Vagina (tissue), 2 donors: ENCODE data around the gene TMEM154.

Experiments
- CTCF ChIP-seq, 3 experiments: fragments of 450-650 bp in 2 of 3; fragments of 200-600 bp in 1 of 3; sonication (generic) in 1 of 3; IDR thresholded peaks; one replicate each; pipeline ENCODE4 v1.5.1; 2017 to 2019; ENCODE audit warnings: antibody characterized with exemption in 3 of 3, mild to moderate bottlenecking in 2 of 3, moderate library complexity in 2 of 3
- POLR2A ChIP-seq, 2 donors: fragments of 450-650 bp; IDR thresholded peaks; one replicate each; pipeline ENCODE4 v1.6.1; 2017; ENCODE audit warnings: antibody characterized with exemption in 2 of 2, mild to moderate bottlenecking in 2 of 2, moderate library complexity in 2 of 2
- POLR2AphosphoS5 ChIP-seq, 2 donors: sonication (generic); formaldehyde crosslinking; IDR thresholded peaks; one replicate each; pipeline ENCODE4 v1.9.0; 2017; ENCODE audit warnings: antibody characterized with exemption in 2 of 2, mild to moderate bottlenecking in 2 of 2, low read depth in 1 of 2; ENCODE audit not compliant: insufficient read depth in 1 of 2

GRCh38 chr4:152708361-152708760, 28.6 kb upstream of the TMEM154 start:
- no peak for TF ChIP-seq CTCF (IDR thresholded peaks at IDR 0.05)
- no peak for TF ChIP-seq POLR2AphosphoS5 (IDR thresholded peaks at IDR 0.05; ENCODE audit: insufficient read depth in 1 of 2, low read depth in 1 of 2)
- no peak for TF ChIP-seq POLR2A (IDR thresholded peaks at IDR 0.05)
